K562 (cell line): Measurements from ENCODE around the gene SAPCD1. TPM values are rescaled to one million over a fixed set of nuclear protein-coding genes. Genes with fewer than 3 reads are reported as not detected.

ENCODE experiments used
- ATAC-seq: fragments of 200-7000 bp; cut with Tn5 transposase; 3 replicates; pipeline ENCODE4 v1.9.1; 2020; ENCODE audit warnings: moderate library complexity
- BruUV-seq: library from RNA; stranded (reverse); fragments of 400-500 nt; replicated peaks from 2 replicates; lab custom pipeline; 2021; lab: Mats Ljungman, UMichigan
- CTCF ChIA-PET: fragments of 300-600 bp; formaldehyde crosslinking; extraction: SDS; loops from one replicate; lab custom pipeline; 2021; ENCODE audit warnings: low intra/inter-chr PET ratio; lab: Yijun Ruan, JAX
- POLR2A ChIA-PET: fragments of 300-600, 350-650 bp; sonication (Branson Sonifier 250); formaldehyde crosslinking; extraction: SDS; loops from one replicate; lab custom pipeline; 2021; ENCODE audit warnings: antibody characterized with exemption, inconsistent platforms; lab: Yijun Ruan, JAX
- DNase-seq, 4 experiments: peaks; one replicate each; pipeline versions ENCODE4 v3.0.0 to v3.0.0-alpha.2; 2011 to 2018; ENCODE audit warnings: low spot score in 3 of 4, mixed read lengths in 3 of 4; ENCODE audit errors: extremely low read depth in 1 of 4
- FAIRE-seq: peaks from 2 replicates; lab custom pipeline; 2011; peaks lifted over from hg19 to GRCh38; lab: Jason Lieb, UNC
- H2AFZ ChIP-seq: 2 replicates; pipeline ENCODE4 v1.6.0; 2011; ENCODE audit warnings: low read depth, low read length, control low read depth, inconsistent platforms
- H3K27ac ChIP-seq: fragments of 200-600 bp; 3 replicates; pipeline ENCODE4 v1.8.0; 2011; ENCODE audit warnings: low read depth, mild to moderate bottlenecking, control low read depth, inconsistent platforms, low read length, moderate library complexity, mixed read lengths; ENCODE audit errors: extremely low read depth
- H3K27me3 ChIP-seq, 2 experiments: fragments of 300-600 bp in 1 of 2; 2 replicates in 1 of 2; 3 replicates in 1 of 2; pipeline versions ENCODE4 v1.6.0 to v1.8.0; 2011; ENCODE audit warnings: inconsistent platforms in 2 of 2, low read length in 2 of 2, mild to moderate bottlenecking in 1 of 2, mixed read lengths in 1 of 2, moderate library complexity in 1 of 2; ENCODE audit not compliant: control insufficient read depth in 2 of 2, insufficient read depth in 2 of 2
- H3K36me3 ChIP-seq: fragments of 300-600 bp; 3 replicates; pipeline ENCODE4 v1.8.0; 2011; ENCODE audit warnings: mild to moderate bottlenecking, low read length, inconsistent platforms; ENCODE audit not compliant: control insufficient read depth, insufficient read depth
- H3K4me1 ChIP-seq, 2 experiments: fragments of 200-600 bp in 1 of 2; replicated peaks in 1 of 2; 2 replicates in 1 of 2; 3 replicates in 1 of 2; pipeline versions ENCODE4 v1.5.1 to v1.8.0; 2011; ENCODE audit warnings: inconsistent platforms in 2 of 2, low read length in 2 of 2, mild to moderate bottlenecking in 1 of 2, mixed read lengths in 1 of 2, moderate library complexity in 1 of 2; ENCODE audit not compliant: control insufficient read depth in 2 of 2, insufficient read depth in 2 of 2
- H3K4me2 ChIP-seq: 2 replicates; pipeline ENCODE4 v1.6.1; 2011; ENCODE audit warnings: low read length, control low read depth, inconsistent platforms, mixed read lengths; ENCODE audit not compliant: insufficient read depth
- H3K4me3 ChIP-seq: fragments of 200-600 bp; sonication (generic), shearing (Covaris generic); 2 replicates; pipeline ENCODE4 v1.5.1; 2016; ENCODE audit warnings: control low read depth, inconsistent platforms
- H3K79me2 ChIP-seq: fragments of 200-600 bp; 3 replicates; pipeline ENCODE4 v1.8.0; 2011; ENCODE audit warnings: low read length, inconsistent platforms; ENCODE audit not compliant: control insufficient read depth, insufficient read depth
- H3K9ac ChIP-seq, 2 experiments: 2 replicates each; pipeline versions ENCODE4 v1.6.0 to v1.6.1; 2011; ENCODE audit warnings: low read depth in 2 of 2, low read length in 2 of 2, control low read depth in 1 of 2, inconsistent platforms in 1 of 2, mild to moderate bottlenecking in 1 of 2, mixed read lengths in 1 of 2; ENCODE audit not compliant: insufficient read depth in 1 of 2
- H3K9me1 ChIP-seq: one replicate; pipeline ENCODE4 v1.6.0; 2011; ENCODE audit warnings: inconsistent platforms, mild to moderate bottlenecking, low read length, moderate library complexity; ENCODE audit not compliant: control insufficient read depth, insufficient read depth
- H3K9me3 ChIP-seq: replicated peaks from 2 replicates; pipeline ENCODE4 v1.5.1; 2011; ENCODE audit warnings: low read depth, low read length, inconsistent platforms; ENCODE audit not compliant: control insufficient read depth, insufficient read depth
- H4K20me1 ChIP-seq: replicated peaks from 2 replicates; pipeline ENCODE4 v1.6.1; 2011; ENCODE audit warnings: low read length, inconsistent platforms, mixed read lengths; ENCODE audit not compliant: control insufficient read depth, insufficient read depth
- CEBPG ChIP-seq, 3 experiments: fragments of 200-800 bp in 1 of 3; sonication (Bioruptor generic) in 1 of 3; sonication (generic) in 1 of 3; formaldehyde crosslinking in 1 of 3; IDR thresholded peaks in 2 of 3; conservative IDR thresholded peaks in 1 of 3; 2 replicates each; pipeline versions ENCODE4 v1.6.1 to v1.8.0; 2016 to 2022; ENCODE audit warnings: missing compliant biosample characterization in 2 of 3, missing genetic modification characterization in 2 of 3, mild to moderate bottlenecking in 1 of 3, missing genetic modification reagents in 1 of 3
- DMBX1 ChIP-seq: fragments of 250-450 bp; sonication (Bioruptor Pico); IDR thresholded peaks from 2 replicates; pipeline ENCODE4 v1.8.0; 2022; ENCODE audit warnings: inconsistent platforms, mild to moderate bottlenecking, moderate library complexity, borderline replicate concordance
- E2F3 ChIP-seq: fragments of 250-450 bp; sonication (Bioruptor Pico); IDR thresholded peaks from 2 replicates; pipeline ENCODE4 v1.4.0; 2020; ENCODE audit warnings: mild to moderate bottlenecking
- ETV5 ChIP-seq: sonication (generic); formaldehyde crosslinking; IDR thresholded peaks from 2 replicates; pipeline ENCODE4 v1.4.0; 2020; ENCODE audit warnings: low read depth, mild to moderate bottlenecking, missing genetic modification reagents
- GATA2 ChIP-seq: sonication (generic); formaldehyde crosslinking; IDR thresholded peaks from 2 replicates; pipeline ENCODE4 v1.4.0; 2020; ENCODE audit warnings: mild to moderate bottlenecking, missing genetic modification reagents
- POLR2B ChIP-seq: fragments of 450-650 bp; IDR thresholded peaks from 2 replicates; pipeline ENCODE4 v1.6.1; 2018; ENCODE audit warnings: low read depth; ENCODE audit not compliant: partially characterized antibody
- SAFB2 ChIP-seq: fragments of 200-400 bp; formaldehyde crosslinking; IDR thresholded peaks from 2 replicates; pipeline ENCODE4 v1.6.1; 2018; ENCODE audit warnings: borderline replicate concordance, low read length, low read depth, moderate library complexity; ENCODE audit not compliant: severe bottlenecking
- TFAP4 ChIP-seq: sonication (generic); formaldehyde crosslinking; IDR thresholded peaks from 2 replicates; pipeline ENCODE4 v1.8.0; 2022; ENCODE audit warnings: missing genetic modification reagents, mild to moderate bottlenecking, moderate library complexity, borderline replicate concordance
- ZBTB1 ChIP-seq: sonication (generic); formaldehyde crosslinking; IDR thresholded peaks from 2 replicates; pipeline ENCODE4 v1.8.1; 2023; ENCODE audit warnings: missing genetic modification reagents, low read depth, mild to moderate bottlenecking, borderline replicate concordance
- ZFP30 ChIP-seq: fragments of 250-450 bp; sonication (Bioruptor Pico); IDR thresholded peaks from 2 replicates; pipeline ENCODE4 v1.8.0; 2022; ENCODE audit warnings: moderate library complexity, mild to moderate bottlenecking, inconsistent platforms, borderline replicate concordance
- WGBS: fragments of 100-300 bp; shearing (Covaris generic); methylation state at CpG from one replicate; pipeline ENCODE4 v1.1.6; 2016; ENCODE audit warnings: low coverage, mixed read lengths; ENCODE audit not compliant: insufficient coverage; ENCODE audit errors: missing lambda C conversion rate; 5-methylcytosine and 5-hydroxymethylcytosine counted together
- in situ Hi-C: fragments of 300-500 bp; cut with MboI; formaldehyde crosslinking; loops from 4 replicates; pipeline ENCODE4 v1.15.0; 2018; ENCODE audit warnings: inconsistent platforms, mixed read lengths
- intact Hi-C: fragments of 100-400 bp; cut with micrococcal nuclease; formaldehyde crosslinking; loops from 2 replicates; pipeline ENCODE4 v1.14.2; 2022
- polyA plus RNA-seq, 8 experiments: library from polyadenylated mRNA; depleted of rRNA in 4 of 8; stranded (reverse) in 5 of 8; unstranded in 3 of 8; fragments of >200 nt; fragmentation: Nextera tagmentation in 2 of 8; fragmentation: Illumina TruSeq in 1 of 8; extraction: Ambion mirVana in 2 of 8; extraction: Trizol in 1 of 8; gene quantifications; 2 replicates each; pipeline versions ENCODE4 v1.2.1 to v1.2.3, GENCODE V29; 2011 to 2014; ENCODE audit warnings: inconsistent platforms in 1 of 8, missing spikeins in 1 of 8
- total RNA-seq, 7 experiments: library from RNA; depleted of rRNA in 6 of 7; stranded (reverse); fragments of >200 nt in 6 of 7; fragmentation: Illumina TruSeq in 2 of 7; extraction: Trizol in 2 of 7; gene quantifications; 2 replicates each; pipeline versions ENCODE4 v1.2.1 to v1.2.3, GENCODE V29; 2011 to 2021; ENCODE audit warnings: low replicate concordance in 1 of 7

The SAPCD1 gene
- total and polyA plus RNA-seq, 9 of the 15 experiments (the other 6 are each of a cell fraction or from before 2014, with no cell fraction given): 2.6 to 30.2 (median 7.4) TPM

GRCh38 chr6:31742894-31743293 is 19.6 kb upstream of the SAPCD1 start (continued):
- TF ChIP-seq ZFP30 (no peak), DMBX1 (CRISPR knock-in tag) (no peak), POLR2B (peak; percentile 15)

- ATAC-seq: no peak
- no peak overlapping the region for H3K4me3 ChIP-seq
- no peak for DNase-seq
- ChIA-PET POLR2A (interaction anchor here (0.7 to 1.4 kb wide), 2 partner anchors 14 to 15 kb away, joined by 3 to 4 read pairs; partner anchors contain the start of gene DDAH2), CTCF (interaction anchor here (0.6 kb wide), 1 partner anchor 91 kb away, joined by 4 read pairs; no protein-coding TSS in a partner anchor)
- peak overlapping the region; percentile 60 for H3K27ac ChIP-seq
- H4K20me1 ChIP-seq: no peaks in the 10 kb centered on the region
- TF ChIP-seq TFAP4 (CRISPR knock-in tag) (no peak), POLR2B (peak; percentile 17), CEBPG (CRISPR knock-in tag; IDR thresholded peaks at IDR 0.05) (0 out of 2 replicates have a peak, but pooled peaks have one; percentile 7), CEBPG (tag; conservative IDR thresholded peaks at IDR 0.05 in 1 of 2, IDR thresholded peaks at IDR 0.05 in 1 of 2) (no peak), E2F3 (CRISPR knock-in tag) (no peak), GATA2 (CRISPR knock-in tag) (0 out of 2 replicates have a peak, but pooled peaks have one; percentile 31), ZBTB1 (CRISPR knock-in tag) (0 out of 2 replicates have a peak, but pooled peaks have one; percentile 24), ETV5 (CRISPR knock-in tag) (0 out of 2 replicates have a peak, but pooled peaks have one; percentile 13), SAFB2 (no peak)
- 0 out of 2 replicates have a peak overlapping the region, but pooled peaks have one; percentile 5 for H2AFZ ChIP-seq
- intact Hi-C loops (no loop called here), in situ Hi-C loops (no loop called here)
- H3K27me3 ChIP-seq: no peaks in the 10 kb centered on the region
- BruUV-seq: no TSS peak
- H3K9ac ChIP-seq: peak overlapping the region; percentile 36 to 59
- H3K79me2 ChIP-seq: peaks cover 28% of the 10 kb centered on the region
- FAIRE-seq: no peak
- H3K9me3 ChIP-seq: no peaks in the 10 kb centered on the region
- peaks cover 31 to 33% of the 10 kb centered on the region in 2 experiments for H3K4me1 ChIP-seq
- WGBS: 52% methylated on average over 1 of the region's 1 CpG
- peak overlapping the region; percentile 12; the same call in 1 of the 2 replicates for H3K4me2 ChIP-seq
- H3K9me1 ChIP-seq: no peaks in the 10 kb centered on the region
- peaks cover 69% of the 10 kb centered on the region for H3K36me3 ChIP-seq
These were observed 18.0 kb upstream of the SAPCD1 start for GRCh38 chr6:31744422-31744821.
